ENCODE results near the gene PPCDC.

DNA sequence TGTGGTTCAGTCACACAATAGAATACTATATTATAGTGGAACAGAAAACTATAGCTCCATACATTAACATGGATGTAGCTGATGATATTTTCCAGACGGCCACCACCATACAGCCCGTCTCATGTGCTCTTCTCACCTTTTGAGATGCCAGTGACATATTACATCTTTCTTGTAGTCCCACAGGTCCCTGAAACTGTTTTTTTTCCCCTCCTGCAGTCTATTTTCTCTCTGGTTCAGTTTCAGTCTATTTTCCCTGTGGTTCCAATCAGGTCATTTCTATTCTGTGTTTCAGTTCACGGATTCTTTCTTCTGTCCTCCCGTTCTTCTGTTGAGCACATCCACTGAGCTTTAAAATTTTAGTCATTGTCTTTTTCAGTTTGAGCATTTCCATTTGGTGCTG, 72.2 kb downstream of the PPCDC start:
- no peak for TF ChIP-seq GATA3 (IDR thresholded peaks at IDR 0.05; ENCODE audit: low read depth, low read length)
- TF ChIP-seq GATA2 (IDR thresholded peaks at IDR 0.05; ENCODE audit: low read depth, low read length): no peak

Data from SH-SY5Y (cell line).